GM23338 (cell line): ENCODE data around the gene COL9A2. TPM values are rescaled to one million over a fixed set of nuclear protein-coding genes. Genes with fewer than 3 reads are reported as not detected.
A peak's percentile ranks its signal among the peaks of the same experiment; 100 is the strongest.

Experiments used
- ATAC-seq: fragments of 200-7000 bp; cut with Tn5 transposase; 3 replicates; pipeline ENCODE4 v1.9.1; 2020
- DNase-seq: peaks from one replicate; pipeline ENCODE4 v3.0.0-alpha.2; 2015; ENCODE audit warnings: low spot score
- H2AFZ ChIP-seq: fragments of 200-600 bp; sonication (generic); 2 replicates; pipeline ENCODE4 v1.8.0; 2016; ENCODE audit warnings: antibody characterized with exemption, mild to moderate bottlenecking, moderate library complexity
- H3F3A ChIP-seq: fragments of 200-600 bp; sonication (generic); replicated peaks from 2 replicates; pipeline ENCODE4 v1.8.0; 2017; ENCODE audit warnings: antibody characterized with exemption, mixed run types, low read depth
- H3K27ac ChIP-seq: fragments of 200-600 bp; sonication (generic); 2 replicates; pipeline ENCODE4 v1.6.1; 2016; ENCODE audit warnings: low read depth
- H3K27me3 ChIP-seq: fragments of 200-600 bp; sonication (generic); 2 replicates; pipeline ENCODE4 v1.8.0; 2016; ENCODE audit warnings: mild to moderate bottlenecking, mixed run types, moderate library complexity; ENCODE audit not compliant: insufficient read depth
- H3K36me3 ChIP-seq: fragments of 200-600 bp; sonication (generic); 2 replicates; pipeline ENCODE4 v1.8.0; 2016; ENCODE audit warnings: mild to moderate bottlenecking; ENCODE audit not compliant: insufficient read depth
- H3K4me1 ChIP-seq: fragments of 200-600 bp; sonication (generic); 2 replicates; pipeline ENCODE4 v1.8.0; 2016; ENCODE audit warnings: mild to moderate bottlenecking, moderate library complexity; ENCODE audit not compliant: insufficient read depth
- H3K4me2 ChIP-seq: fragments of 200-600 bp; sonication (generic); 2 replicates; pipeline ENCODE4 v1.7.1; 2017; ENCODE audit warnings: mixed run types
- H3K4me3 ChIP-seq: fragments of 200-600 bp; sonication (generic); 2 replicates; pipeline ENCODE4 v1.6.1; 2016; ENCODE audit warnings: mixed run types
- H3K79me2 ChIP-seq: fragments of 200-600 bp; sonication (generic); replicated peaks from 2 replicates; pipeline ENCODE4 v1.8.0; 2017; ENCODE audit warnings: mild to moderate bottlenecking; ENCODE audit not compliant: insufficient read depth
- H3K9me2 ChIP-seq: fragments of 200-600 bp; sonication (generic); 2 replicates; pipeline ENCODE4 v1.8.0; 2017; ENCODE audit not compliant: insufficient read depth
- H4K20me1 ChIP-seq: fragments of 200-600 bp; sonication (generic); replicated peaks from 2 replicates; pipeline ENCODE4 v1.8.0; 2017; ENCODE audit warnings: mild to moderate bottlenecking; ENCODE audit not compliant: insufficient read depth
- H3K27ac Mint-ChIP-seq: 2 replicates; pipeline ENCODE4 v1.8.0; 2020; ENCODE audit warnings: inconsistent platforms, mild to moderate bottlenecking, moderate library complexity, mixed read lengths
- H3K27me3 Mint-ChIP-seq: 3 replicates; pipeline ENCODE4 v1.8.0; 2022; ENCODE audit warnings: low read depth, mild to moderate bottlenecking, moderate library complexity, mixed read lengths, inconsistent platforms; ENCODE audit not compliant: insufficient read depth, poor library complexity
- H3K36me3 Mint-ChIP-seq: 3 replicates; pipeline ENCODE4 v1.8.0; 2021; ENCODE audit warnings: low read depth, mild to moderate bottlenecking, inconsistent platforms, moderate library complexity, mixed read lengths
- H3K4me1 Mint-ChIP-seq: 3 replicates; pipeline ENCODE4 v1.8.0; 2020; ENCODE audit warnings: mild to moderate bottlenecking, inconsistent platforms, mixed read lengths
- H3K4me3 Mint-ChIP-seq: 3 replicates; pipeline ENCODE4 v1.8.0; 2021; ENCODE audit warnings: moderate library complexity, mild to moderate bottlenecking, inconsistent platforms, mixed read lengths
- H3K9me3 Mint-ChIP-seq: 3 replicates; pipeline ENCODE4 v1.8.0; 2020; ENCODE audit warnings: moderate library complexity, mild to moderate bottlenecking, inconsistent platforms, mixed read lengths
- CREB1 ChIP-seq: fragments of 250-450 bp; sonication (Bioruptor Pico); IDR thresholded peaks from 2 replicates; pipeline ENCODE4 v1.5.0; 2020; ENCODE audit warnings: low read depth, mild to moderate bottlenecking, moderate library complexity
- EZH2 ChIP-seq: fragments of 200-600 bp; sonication (generic); IDR thresholded peaks from one replicate; pipeline ENCODE4 v1.8.0; 2017; ENCODE audit warnings: antibody characterized with exemption, mild to moderate bottlenecking, low read depth; ENCODE audit not compliant: unreplicated experiment
- NANOG ChIP-seq: IDR thresholded peaks from 2 replicates; pipeline ENCODE4 v1.6.1; 2016; ENCODE audit warnings: antibody characterized with exemption, borderline replicate concordance
- POLR2AphosphoS5 ChIP-seq: IDR thresholded peaks from 2 replicates; pipeline ENCODE4 v1.6.1; 2016; ENCODE audit warnings: antibody characterized with exemption, low read depth
- STAT1 ChIP-seq: IDR thresholded peaks from one replicate; pipeline ENCODE4 v1.6.1; 2016; ENCODE audit warnings: antibody characterized with exemption; ENCODE audit not compliant: unreplicated experiment
- ZNF331 ChIP-seq: fragments of 250-450 bp; sonication (Bioruptor Pico); IDR thresholded peaks from 2 replicates; pipeline ENCODE4 v1.5.0; 2020; ENCODE audit warnings: low read depth, mild to moderate bottlenecking, moderate library complexity
- polyA plus RNA-seq: library from polyadenylated mRNA; unstranded; fragments of >200 nt; fragmentation: Nextera tagmentation; extraction: Ambion mirVana; gene quantifications from 2 replicates; pipeline ENCODE4 v1.2.1, GENCODE V29; 2016
- total RNA-seq: library from RNA; depleted of rRNA; stranded (reverse); fragments of >200 nt; shearing (Covaris generic); gene quantifications from 2 replicates; pipeline ENCODE4 v1.2.3, GENCODE V29; 2014
- TF ChIP-seq, protein P1 (sequence below), 2 experiments: fragments of 200-600 bp in 1 of 2; sonication (generic) in 1 of 2; conservative IDR thresholded peaks; 2 replicates each; pipeline versions ENCODE4 v1.5.1 to v1.6.1; 2016 to 2017; ENCODE audit warnings: antibody characterized with exemption in 2 of 2, low read depth in 2 of 2, mild to moderate bottlenecking in 2 of 2, moderate library complexity in 1 of 2
- TF ChIP-seq, protein P2 (sequence below): IDR thresholded peaks from 2 replicates; pipeline ENCODE4 v1.6.1; 2016; ENCODE audit warnings: antibody characterized with exemption
- TF ChIP-seq, protein P3 (sequence below): fragments of 250-450 bp; sonication (Bioruptor Pico); IDR thresholded peaks from 2 replicates; pipeline ENCODE4 v1.5.0; 2020; ENCODE audit warnings: mild to moderate bottlenecking, moderate library complexity

Gene COL9A2
- total and polyA plus RNA-seq, 2 experiments from 2014 or later: 2.6 to 2.8 TPM

DNA sequence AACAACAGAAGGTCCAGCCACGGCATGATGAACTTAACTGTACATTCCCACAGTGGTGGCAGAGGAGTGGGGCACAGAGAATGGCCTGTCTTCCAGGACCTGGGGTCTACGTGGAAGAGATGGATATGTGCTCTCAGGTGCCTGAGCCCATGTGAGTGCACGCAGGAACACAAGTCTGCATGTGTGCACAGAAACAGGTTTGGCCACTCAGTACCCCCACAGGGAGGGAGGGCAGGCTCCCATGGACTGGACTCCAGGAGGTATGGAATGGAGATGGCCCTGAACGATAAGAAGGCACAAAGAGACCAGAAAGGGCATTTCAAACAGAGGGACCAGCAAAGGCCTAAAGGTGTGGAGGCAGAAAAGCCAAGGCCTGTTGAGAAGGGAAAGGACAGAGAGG is 10.8 kb downstream of the COL9A2 start:
- Histone ChIP-seq H3K36me3 (no peaks in the 10 kb centered on the region), H2AFZ (no peak overlapping the region), H4K20me1 (no peaks in the 10 kb centered on the region), H3K79me2 (no peaks in the 10 kb centered on the region), H3F3A (no peaks in the 10 kb centered on the region), H3K27ac (no peak overlapping the region), H3K4me1 (no peaks in the 10 kb centered on the region; the same call in 1 of the 2 replicates), H3K4me3 (no peak overlapping the region), H3K9me2 (no peaks in the 10 kb centered on the region), H3K27me3 (peaks cover 33% of the 10 kb centered on the region), H3K4me2 (no peak overlapping the region)
- Mint-ChIP-seq H3K4me3 (no peak overlapping the region), H3K4me1 (no peaks in the 10 kb centered on the region), H3K27me3 (peaks cover 16% of the 10 kb centered on the region), H3K9me3 (no peaks in the 10 kb centered on the region), H3K27ac (no peak overlapping the region), H3K36me3 (no peaks in the 10 kb centered on the region)
- no peak for DNase-seq
- ATAC-seq: no peak
- TF ChIP-seq CREB1 (CRISPR knock-in tag) (no peak), POLR2AphosphoS5 (no peak), STAT1 (no peak)

DNA sequence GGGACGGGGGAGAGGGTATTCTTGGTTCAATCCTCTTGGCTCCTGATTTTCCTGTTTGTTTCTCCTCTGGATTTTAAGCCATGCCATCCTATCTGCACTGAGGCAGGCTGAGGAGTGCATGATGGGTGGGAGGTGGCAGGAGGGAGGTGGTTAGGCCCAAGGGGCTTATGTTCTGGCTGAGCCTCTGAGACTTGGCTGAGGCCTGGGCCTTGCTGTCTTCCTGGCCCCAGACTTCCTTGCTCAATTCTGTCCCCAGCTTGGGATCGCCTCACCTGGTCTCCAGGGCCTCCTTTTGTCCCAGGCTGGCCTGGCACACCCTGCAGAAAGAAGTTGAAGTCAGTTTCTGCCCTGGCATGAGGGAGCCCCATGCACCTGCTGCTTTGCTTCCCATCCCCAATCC is 11.2 kb downstream of the COL9A2 start:
- no peak overlapping the region for H3K27ac Mint-ChIP-seq
- Histone ChIP-seq H3K36me3 (no peaks in the 10 kb centered on the region), H3K4me1 (no peaks in the 10 kb centered on the region; the same call in 1 of the 2 replicates), H3K27me3 (peaks cover 33% of the 10 kb centered on the region), H4K20me1 (no peaks in the 10 kb centered on the region), H3K4me2 (no peak overlapping the region), H3K27ac (no peak overlapping the region), H3F3A (no peaks in the 10 kb centered on the region), H2AFZ (no peak overlapping the region), H3K4me3 (no peak overlapping the region), H3K9me2 (no peaks in the 10 kb centered on the region), H3K79me2 (no peaks in the 10 kb centered on the region)
- H3K9me3 Mint-ChIP-seq: no peaks in the 10 kb centered on the region
- H3K4me1 Mint-ChIP-seq: no peaks in the 10 kb centered on the region
- DNase-seq: no peak
- no peaks in the 10 kb centered on the region for H3K36me3 Mint-ChIP-seq
- H3K27me3 Mint-ChIP-seq: peaks cover 14% of the 10 kb centered on the region
- no peak for TF ChIP-seq EZH2
- no peak for TF ChIP-seq STAT1
- no peak for TF ChIP-seq ZNF331
- TF ChIP-seq, protein P1, sequence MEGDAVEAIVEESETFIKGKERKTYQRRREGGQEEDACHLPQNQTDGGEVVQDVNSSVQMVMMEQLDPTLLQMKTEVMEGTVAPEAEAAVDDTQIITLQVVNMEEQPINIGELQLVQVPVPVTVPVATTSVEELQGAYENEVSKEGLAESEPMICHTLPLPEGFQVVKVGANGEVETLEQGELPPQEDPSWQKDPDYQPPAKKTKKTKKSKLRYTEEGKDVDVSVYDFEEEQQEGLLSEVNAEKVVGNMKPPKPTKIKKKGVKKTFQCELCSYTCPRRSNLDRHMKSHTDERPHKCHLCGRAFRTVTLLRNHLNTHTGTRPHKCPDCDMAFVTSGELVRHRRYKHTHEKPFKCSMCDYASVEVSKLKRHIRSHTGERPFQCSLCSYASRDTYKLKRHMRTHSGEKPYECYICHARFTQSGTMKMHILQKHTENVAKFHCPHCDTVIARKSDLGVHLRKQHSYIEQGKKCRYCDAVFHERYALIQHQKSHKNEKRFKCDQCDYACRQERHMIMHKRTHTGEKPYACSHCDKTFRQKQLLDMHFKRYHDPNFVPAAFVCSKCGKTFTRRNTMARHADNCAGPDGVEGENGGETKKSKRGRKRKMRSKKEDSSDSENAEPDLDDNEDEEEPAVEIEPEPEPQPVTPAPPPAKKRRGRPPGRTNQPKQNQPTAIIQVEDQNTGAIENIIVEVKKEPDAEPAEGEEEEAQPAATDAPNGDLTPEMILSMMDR (conservative IDR thresholded peaks at IDR 0.05; ENCODE audit: low read depth in 2 of 2): no peak
- no peak overlapping the region for H3K4me3 Mint-ChIP-seq
- no peak for ATAC-seq

DNA sequence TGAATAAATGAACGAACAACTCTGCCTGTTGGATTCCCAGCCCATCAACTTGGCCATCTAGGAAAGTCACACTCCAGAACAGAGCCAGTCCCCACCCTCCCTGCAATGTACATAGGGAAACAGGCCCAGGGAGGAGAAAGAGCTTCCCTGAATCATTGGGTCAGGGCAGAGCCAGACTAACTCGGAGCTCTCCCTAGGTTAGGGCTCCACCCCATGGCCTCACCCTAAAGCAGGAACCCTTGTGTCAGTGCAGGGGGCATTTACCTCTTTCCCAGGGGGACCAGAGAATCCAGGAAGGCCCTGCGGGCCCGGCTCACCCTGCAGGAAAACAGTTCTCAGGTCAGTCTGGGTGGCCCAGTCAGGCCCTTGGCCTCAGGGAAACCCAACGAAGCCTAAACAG is 11.6 kb downstream of the COL9A2 start:
- Histone ChIP-seq H3K9me2 (no peaks in the 10 kb centered on the region), H3K4me2 (no peak overlapping the region), H3K4me3 (no peak overlapping the region), H3K27ac (no peak overlapping the region), H3K79me2 (no peaks in the 10 kb centered on the region), H3K4me1 (no peaks in the 10 kb centered on the region; the same call in 1 of the 2 replicates), H3K27me3 (peaks cover 33% of the 10 kb centered on the region), H2AFZ (no peak overlapping the region), H3K36me3 (no peaks in the 10 kb centered on the region), H3F3A (no peaks in the 10 kb centered on the region), H4K20me1 (no peaks in the 10 kb centered on the region)
- Mint-ChIP-seq H3K36me3 (no peaks in the 10 kb centered on the region), H3K4me1 (no peaks in the 10 kb centered on the region), H3K4me3 (no peak overlapping the region), H3K27me3 (peaks cover 14% of the 10 kb centered on the region), H3K9me3 (no peaks in the 10 kb centered on the region), H3K27ac (no peak overlapping the region)
- peak; percentile 55 for ATAC-seq
- DNase-seq: peak; percentile 40
- no peak for TF ChIP-seq POLR2AphosphoS5
- no peak for TF ChIP-seq NANOG
- TF ChIP-seq, protein P2, sequence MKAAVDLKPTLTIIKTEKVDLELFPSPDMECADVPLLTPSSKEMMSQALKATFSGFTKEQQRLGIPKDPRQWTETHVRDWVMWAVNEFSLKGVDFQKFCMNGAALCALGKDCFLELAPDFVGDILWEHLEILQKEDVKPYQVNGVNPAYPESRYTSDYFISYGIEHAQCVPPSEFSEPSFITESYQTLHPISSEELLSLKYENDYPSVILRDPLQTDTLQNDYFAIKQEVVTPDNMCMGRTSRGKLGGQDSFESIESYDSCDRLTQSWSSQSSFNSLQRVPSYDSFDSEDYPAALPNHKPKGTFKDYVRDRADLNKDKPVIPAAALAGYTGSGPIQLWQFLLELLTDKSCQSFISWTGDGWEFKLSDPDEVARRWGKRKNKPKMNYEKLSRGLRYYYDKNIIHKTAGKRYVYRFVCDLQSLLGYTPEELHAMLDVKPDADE: no peak
- TF ChIP-seq, protein P3, sequence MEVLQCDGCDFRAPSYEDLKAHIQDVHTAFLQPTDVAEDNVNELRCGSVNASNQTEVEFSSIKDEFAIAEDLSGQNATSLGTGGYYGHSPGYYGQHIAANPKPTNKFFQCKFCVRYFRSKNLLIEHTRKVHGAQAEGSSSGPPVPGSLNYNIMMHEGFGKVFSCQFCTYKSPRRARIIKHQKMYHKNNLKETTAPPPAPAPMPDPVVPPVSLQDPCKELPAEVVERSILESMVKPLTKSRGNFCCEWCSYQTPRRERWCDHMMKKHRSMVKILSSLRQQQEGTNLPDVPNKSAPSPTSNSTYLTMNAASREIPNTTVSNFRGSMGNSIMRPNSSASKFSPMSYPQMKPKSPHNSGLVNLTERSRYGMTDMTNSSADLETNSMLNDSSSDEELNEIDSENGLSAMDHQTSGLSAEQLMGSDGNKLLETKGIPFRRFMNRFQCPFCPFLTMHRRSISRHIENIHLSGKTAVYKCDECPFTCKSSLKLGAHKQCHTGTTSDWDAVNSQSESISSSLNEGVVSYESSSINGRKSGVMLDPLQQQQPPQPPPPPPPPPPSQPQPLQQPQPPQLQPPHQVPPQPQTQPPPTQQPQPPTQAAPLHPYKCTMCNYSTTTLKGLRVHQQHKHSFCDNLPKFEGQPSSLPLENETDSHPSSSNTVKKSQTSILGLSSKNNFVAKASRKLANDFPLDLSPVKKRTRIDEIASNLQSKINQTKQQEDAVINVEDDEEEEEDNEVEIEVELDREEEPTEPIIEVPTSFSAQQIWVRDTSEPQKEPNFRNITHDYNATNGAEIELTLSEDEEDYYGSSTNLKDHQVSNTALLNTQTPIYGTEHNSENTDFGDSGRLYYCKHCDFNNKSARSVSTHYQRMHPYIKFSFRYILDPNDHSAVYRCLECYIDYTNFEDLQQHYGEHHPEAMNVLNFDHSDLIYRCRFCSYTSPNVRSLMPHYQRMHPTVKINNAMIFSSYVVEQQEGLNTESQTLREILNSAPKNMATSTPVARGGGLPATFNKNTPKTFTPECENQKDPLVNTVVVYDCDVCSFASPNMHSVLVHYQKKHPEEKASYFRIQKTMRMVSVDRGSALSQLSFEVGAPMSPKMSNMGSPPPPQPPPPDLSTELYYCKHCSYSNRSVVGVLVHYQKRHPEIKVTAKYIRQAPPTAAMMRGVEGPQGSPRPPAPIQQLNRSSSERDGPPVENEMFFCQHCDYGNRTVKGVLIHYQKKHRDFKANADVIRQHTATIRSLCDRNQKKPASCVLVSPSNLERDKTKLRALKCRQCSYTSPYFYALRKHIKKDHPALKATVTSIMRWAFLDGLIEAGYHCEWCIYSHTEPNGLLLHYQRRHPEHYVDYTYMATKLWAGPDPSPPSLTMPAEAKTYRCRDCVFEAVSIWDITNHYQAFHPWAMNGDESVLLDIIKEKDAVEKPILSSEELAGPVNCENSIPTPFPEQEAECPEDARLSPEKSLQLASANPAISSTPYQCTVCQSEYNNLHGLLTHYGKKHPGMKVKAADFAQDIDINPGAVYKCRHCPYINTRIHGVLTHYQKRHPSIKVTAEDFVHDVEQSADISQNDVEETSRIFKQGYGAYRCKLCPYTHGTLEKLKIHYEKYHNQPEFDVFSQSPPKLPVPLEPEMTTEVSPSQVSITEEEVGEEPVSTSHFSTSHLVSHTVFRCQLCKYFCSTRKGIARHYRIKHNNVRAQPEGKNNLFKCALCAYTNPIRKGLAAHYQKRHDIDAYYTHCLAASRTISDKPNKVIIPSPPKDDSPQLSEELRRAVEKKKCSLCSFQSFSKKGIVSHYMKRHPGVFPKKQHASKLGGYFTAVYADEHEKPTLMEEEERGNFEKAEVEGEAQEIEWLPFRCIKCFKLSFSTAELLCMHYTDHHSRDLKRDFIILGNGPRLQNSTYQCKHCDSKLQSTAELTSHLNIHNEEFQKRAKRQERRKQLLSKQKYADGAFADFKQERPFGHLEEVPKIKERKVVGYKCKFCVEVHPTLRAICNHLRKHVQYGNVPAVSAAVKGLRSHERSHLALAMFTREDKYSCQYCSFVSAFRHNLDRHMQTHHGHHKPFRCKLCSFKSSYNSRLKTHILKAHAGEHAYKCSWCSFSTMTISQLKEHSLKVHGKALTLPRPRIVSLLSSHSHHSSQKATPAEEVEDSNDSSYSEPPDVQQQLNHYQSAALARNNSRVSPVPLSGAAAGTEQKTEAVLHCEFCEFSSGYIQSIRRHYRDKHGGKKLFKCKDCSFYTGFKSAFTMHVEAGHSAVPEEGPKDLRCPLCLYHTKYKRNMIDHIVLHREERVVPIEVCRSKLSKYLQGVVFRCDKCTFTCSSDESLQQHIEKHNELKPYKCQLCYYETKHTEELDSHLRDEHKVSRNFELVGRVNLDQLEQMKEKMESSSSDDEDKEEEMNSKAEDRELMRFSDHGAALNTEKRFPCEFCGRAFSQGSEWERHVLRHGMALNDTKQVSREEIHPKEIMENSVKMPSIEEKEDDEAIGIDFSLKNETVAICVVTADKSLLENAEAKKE (CRISPR knock-in tag): no peak
